GM19193 (cell line): Measurements from ENCODE around the gene FREY1.

ENCODE experiments used
- POLR2A ChIP-seq: IDR thresholded peaks from 4 replicates; pipeline ENCODE4 v1.6.1; 2011; ENCODE audit not compliant: insufficient read depth, insufficient read length; ENCODE audit errors: extremely low read depth

Gene FREY1

GRCh38 chr11:45922425-45923082, 15.5 kb upstream of the FREY1 start, which contains the start of gene LARGE2:
Gene LARGE2 (plus strand): TSS chr11:45922656. CDS start chr11:45922883, 227 bp downstream.
- TF ChIP-seq POLR2A: no peak

- TF ChIP-seq POLR2A: no peak
Measured at GRCh38 chr11:45921561-45922424, 14.7 kb upstream of the FREY1 start.

- TF ChIP-seq POLR2A: no peak
Measured at GRCh38 chr11:45920531-45921477, 13.7 kb upstream of the FREY1 start.

- TF ChIP-seq POLR2A: no peak
Measured at GRCh38 chr11:45919806-45920530, 12.9 kb upstream of the FREY1 start.

GRCh38 chr11:45918962-45919675, 12.0 kb upstream of the FREY1 start:
- no peak for TF ChIP-seq POLR2A

GRCh38 chr11:45918331-45918941, 11.4 kb upstream of the FREY1 start:
- TF ChIP-seq POLR2A: no peak

GRCh38 chr11:45917623-45918330, 10.7 kb upstream of the FREY1 start, which contains the start of gene PEX16:
Gene PEX16 (minus strand): TSS chr11:45917877. CDS start chr11:45917811, 66 bp downstream.
- TF ChIP-seq POLR2A: peak; percentile 94

- no peak for TF ChIP-seq POLR2A
Measured at GRCh38 chr11:45917286-45917622, 10.2 kb upstream of the FREY1 start.

- no peak for TF ChIP-seq POLR2A
Measured at GRCh38 chr11:45915446-45915845, 8.4 kb upstream of the FREY1 start.

- no peak for TF ChIP-seq POLR2A
Measured at GRCh38 chr11:45913942-45914635, 7.0 kb upstream of the FREY1 start.

GRCh38 chr11:45913514-45913913, 6.4 kb upstream of the FREY1 start:
- TF ChIP-seq POLR2A: no peak

GRCh38 chr11:45910623-45911022, 3.6 kb upstream of the FREY1 start:
- TF ChIP-seq POLR2A: no peak
